KG1 (cell line): Measurements from ENCODE around the gene CAMTA1.
"Not testable (repeated sequence)": the region's sequence is repeated elsewhere in the genome, so short reads cannot be mapped to it uniquely, and the experiment has no call there.

Source experiments
- DNase-seq: peaks from one replicate; lab custom pipeline; 2025; lab: John Stamatoyannopoulos, UW

The CAMTA1 gene

GRCh38 chr1:7703321-7704213, 918.3 kb downstream of the CAMTA1 start:
- DNase-seq = no peak

GRCh38 chr1:7704214-7705047, 919.2 kb downstream of the CAMTA1 start:
- peak; percentile 75 for DNase-seq

GRCh38 chr1:7705048-7705907, 920.0 kb downstream of the CAMTA1 start:
- no peak for DNase-seq

DNA sequence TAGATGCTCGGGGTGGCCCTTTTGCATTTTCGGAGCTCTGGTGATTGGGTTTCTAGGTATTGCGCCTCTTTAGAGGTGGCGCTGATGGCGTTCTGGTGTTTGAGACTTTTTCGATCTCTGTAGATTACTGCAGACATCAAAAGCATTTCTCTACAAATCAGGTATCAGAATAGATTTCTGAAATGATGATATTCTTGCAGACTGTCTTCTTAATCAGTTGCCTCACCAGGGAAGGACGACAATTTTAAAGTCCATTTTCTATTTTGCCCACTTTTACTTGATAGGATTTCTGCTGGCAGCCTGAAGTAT, 920.6 kb downstream of the CAMTA1 start:
- DNase-seq = no peak

DNA sequence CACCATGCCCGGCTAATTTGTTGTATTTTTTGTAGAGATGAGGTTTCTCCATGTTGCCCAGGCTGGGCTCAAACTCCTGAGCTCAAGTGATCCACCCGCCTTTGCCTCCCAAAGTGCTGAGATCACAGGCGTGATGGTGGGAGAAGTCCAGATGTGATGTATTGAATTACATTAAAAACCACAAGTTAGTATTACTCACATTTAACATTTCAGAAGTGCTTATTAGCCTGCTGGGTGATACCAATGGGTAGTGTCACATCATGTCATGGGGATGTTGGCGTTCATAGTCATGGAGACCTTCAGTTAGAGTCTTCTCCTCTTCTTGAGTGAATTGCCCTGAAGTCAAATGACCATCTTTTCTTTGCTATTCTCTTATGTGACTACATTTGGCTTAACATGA, 922.3 kb downstream of the CAMTA1 start:
- DNase-seq = no peak

- not testable (repeated sequence) for DNase-seq
These were observed 922.8 kb downstream of the CAMTA1 start for GRCh38 chr1:7708065-7708464.

DNA sequence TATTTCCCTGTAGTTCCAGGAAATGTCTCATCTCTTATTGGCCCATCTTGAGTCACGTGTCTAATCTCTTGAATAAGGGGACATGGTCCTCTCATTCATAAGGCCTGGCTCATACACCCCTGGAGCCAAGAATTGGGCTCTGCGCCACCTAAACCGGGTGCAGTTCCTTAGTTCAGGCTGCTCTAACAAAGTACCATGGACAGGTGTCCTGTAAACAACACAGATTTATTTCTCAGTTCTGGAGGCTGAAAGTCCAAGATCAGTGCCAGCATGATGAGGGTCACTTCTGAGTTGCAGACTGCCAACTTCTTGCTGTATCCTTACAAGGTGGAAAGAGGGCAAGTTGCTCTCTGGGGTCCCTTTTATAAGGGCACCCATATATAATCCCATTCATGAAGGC, 925.6 kb downstream of the CAMTA1 start:
- no peak for DNase-seq

GRCh38 chr1:7712731-7713323, 927.6 kb downstream of the CAMTA1 start:
- no peak for DNase-seq

DNA sequence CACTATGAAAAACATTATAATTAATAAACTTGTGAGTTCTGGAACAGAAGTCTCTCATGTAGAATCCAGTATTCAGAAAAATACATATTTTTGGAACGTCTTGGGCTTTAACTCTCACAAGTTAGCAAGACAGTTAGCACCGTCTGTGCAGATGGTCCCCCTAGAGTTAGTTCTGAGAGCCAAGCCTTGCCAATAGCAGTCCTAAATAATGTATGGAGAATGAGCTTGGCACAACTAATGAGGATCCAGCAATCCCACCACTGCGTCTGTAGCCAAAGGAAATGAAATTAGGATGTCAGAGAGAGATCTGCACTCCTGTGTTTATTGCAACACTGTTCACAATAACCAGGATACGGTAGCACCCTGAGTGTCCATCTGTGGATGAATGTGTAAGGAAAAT, 931.3 kb downstream of the CAMTA1 start:
- DNase-seq = no peak

- no peak for DNase-seq
These were observed 932.6 kb downstream of the CAMTA1 start for GRCh38 chr1:7717748-7718368.

GRCh38 chr1:7719468-7720094, 934.3 kb downstream of the CAMTA1 start:
- DNase-seq = no peak

GRCh38 chr1:7721940-7722669, 936.9 kb downstream of the CAMTA1 start:
- DNase-seq = no peak

DNA sequence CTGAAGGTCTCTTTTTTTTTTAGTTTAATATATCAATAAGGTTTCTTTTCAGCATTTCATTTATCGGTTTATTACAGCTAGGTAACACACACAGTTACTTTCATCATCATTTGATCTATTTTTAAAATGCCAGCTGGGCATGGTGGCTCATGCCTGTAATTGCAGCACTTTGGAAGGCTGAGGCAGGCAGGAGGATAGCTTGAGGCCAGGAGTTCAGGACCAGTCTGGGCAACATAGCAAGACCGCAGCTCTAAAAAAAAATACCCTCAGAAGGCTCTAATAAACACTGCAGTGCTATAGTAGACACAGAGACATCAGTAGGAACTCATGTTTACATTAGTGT, 937.4 kb downstream of the CAMTA1 start:
- no peak for DNase-seq

DNA sequence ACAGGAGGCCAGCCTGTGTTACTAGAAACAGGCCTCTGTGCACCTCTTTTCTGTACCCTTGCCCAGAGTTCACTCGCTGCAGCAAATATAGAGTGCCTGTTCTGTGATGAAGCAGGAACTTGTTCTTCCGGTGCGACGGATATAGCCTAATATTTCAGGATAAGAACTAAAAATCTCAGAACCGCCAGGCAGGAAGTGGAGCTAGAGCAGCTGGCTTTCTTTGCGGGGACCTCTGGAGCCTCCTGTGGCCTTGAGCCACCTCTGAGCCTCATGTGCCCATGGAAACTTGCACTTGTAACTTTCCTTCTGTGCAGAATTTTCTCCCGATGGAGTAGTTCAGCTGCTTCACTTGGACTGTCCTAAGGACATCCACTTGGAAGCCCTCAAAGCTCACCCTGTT, 941.4 kb downstream of the CAMTA1 start:
- DNase-seq = no peak

DNA sequence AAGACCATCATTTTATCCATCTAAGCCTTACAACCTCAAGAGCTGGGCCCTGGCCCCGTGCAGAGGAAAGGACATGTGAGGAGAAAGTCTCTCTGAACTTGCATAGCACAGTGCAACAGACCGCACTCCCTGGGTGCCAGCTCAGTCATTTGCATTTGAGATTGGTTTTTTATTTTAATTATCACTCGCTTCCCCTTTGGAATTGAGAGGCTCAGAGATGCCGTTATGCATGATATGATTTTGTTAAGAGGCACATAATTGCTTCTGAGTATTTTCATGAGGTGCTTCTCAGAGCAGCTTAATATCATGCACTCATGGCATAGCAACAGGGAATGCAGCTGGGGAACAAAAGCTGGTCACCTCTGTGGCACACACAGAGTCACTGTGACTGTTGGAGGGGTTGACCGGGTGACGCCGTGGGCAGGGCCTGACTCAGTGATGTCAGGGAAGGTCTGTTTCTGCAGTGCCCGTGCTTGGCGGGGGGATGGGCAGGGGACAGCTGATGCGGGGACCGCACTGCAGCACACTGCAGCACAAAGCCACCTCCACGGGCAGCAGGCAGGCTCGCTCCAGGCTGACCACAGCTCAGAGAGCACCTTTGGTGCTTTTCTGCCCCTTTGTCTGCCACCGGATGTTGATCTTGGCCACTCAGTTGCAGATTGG, 942.7 kb downstream of the CAMTA1 start:
- no peak for DNase-seq

DNA sequence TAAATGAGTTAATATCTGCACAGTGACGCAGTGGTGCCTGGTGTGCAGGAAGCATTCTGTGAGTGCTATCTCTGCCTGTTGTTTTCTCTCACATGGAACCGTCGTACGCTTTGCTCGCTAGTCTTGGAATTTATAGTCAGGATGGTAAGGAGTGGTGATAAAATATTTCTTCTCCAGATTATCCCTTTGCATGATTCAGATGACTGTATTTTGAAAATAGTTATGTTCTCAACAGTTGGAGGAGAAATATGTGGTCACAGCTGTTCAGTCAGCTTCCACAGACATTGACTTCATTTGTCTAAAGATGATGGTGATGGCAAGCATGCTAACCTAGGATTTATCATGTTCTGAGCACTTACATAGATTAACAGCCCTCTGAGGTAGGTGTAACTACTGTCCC, 944.5 kb downstream of the CAMTA1 start:
- no peak for DNase-seq

GRCh38 chr1:7732331-7732730, 947.1 kb downstream of the CAMTA1 start:
- DNase-seq = no peak

DNA sequence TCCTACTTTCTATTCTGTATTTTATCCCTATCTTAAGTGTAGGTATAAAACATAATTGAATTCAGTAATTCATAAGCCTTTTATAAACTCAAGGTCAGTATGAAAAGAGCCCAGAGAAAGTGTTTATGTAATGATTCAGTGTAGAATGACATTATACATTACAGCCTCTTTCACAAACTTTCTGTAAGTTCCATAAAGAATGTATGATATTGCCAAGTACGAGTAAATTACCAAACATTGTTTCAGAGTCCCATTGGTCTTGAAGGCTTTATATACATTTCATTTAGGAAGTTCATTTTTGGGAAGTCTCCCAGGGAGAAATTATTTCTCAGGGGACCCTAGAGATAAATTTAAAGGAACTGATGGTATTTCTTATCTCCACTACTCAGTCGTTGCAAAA, 948.0 kb downstream of the CAMTA1 start:
- no peak for DNase-seq

DNA sequence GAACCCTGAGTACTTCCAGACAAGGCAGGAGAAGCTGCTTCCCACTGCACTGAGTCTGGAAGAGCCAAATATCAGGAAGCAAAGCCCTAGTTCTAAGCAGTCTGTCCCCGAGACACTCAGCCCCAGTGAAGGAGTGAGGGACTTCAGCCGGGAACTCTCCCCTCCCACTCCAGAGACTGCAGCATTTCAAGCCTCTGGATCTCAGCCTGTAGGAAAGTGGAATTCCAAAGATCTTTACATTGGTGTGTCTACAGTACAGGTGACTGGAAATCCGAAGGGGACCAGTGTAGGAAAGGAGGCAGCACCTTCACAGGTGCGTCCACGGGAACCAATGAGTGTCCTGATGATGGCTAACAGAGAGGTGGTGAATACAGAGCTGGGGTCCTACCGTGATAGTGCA, 952.8 kb downstream of the CAMTA1 start:
- no peak for DNase-seq

DNA sequence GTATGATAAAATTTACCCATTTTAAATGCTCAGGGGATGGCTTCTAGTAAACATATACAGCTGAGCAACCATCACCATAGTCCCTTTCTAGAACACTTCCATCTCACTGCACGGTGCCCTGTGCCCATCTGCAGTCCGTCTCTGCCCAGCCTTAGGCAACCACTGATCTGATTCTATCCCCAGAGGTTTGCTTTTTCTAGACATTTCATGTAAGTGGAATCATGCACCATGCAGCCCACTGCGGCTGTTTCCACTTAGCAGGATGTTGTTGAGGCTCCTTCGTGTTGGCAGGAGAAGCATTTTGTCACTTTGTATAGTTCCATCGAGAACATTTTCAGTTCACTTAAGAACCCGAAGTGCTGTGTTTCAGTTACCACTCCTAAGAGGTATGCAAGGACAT, 958.1 kb downstream of the CAMTA1 start:
- DNase-seq = no peak
